Kidney epithelial cell (primary cell): ENCODE measurements around the gene SRSF10. TPM values are rescaled to one million over a fixed set of nuclear protein-coding genes. Genes with fewer than 3 reads are reported as not detected.
"Not testable (repeated sequence)": the region's sequence is repeated elsewhere in the genome, so short reads cannot be mapped to it uniquely, and the experiment has no call there.

ENCODE experiments used
- DNase-seq: peaks from one replicate; pipeline ENCODE4 v3.0.0-alpha.2; 2010; ENCODE audit warnings: low read depth
- H3K27me3 ChIP-seq: 2 replicates; pipeline ENCODE4 v1.6.0; 2011; ENCODE audit warnings: low read length; ENCODE audit not compliant: control insufficient read depth, insufficient read depth
- H3K36me3 ChIP-seq: 2 replicates; pipeline ENCODE4 v1.5.1; 2011; ENCODE audit warnings: low read length; ENCODE audit not compliant: control insufficient read depth, insufficient read depth
- H3K4me3 ChIP-seq: 2 replicates; pipeline ENCODE4 v1.5.1; 2011; ENCODE audit warnings: low read depth, mild to moderate bottlenecking, control low read depth, low read length
- CTCF ChIP-seq: IDR thresholded peaks from 2 replicates; pipeline ENCODE4 v1.5.1; 2011; ENCODE audit warnings: mild to moderate bottlenecking, moderate library complexity, low read length, control low read depth, inconsistent platforms; ENCODE audit not compliant: insufficient read depth, poor library complexity, severe bottlenecking
- total RNA-seq: library from RNA; depleted of rRNA; stranded (reverse); fragments of >200 nt; gene quantifications from 2 replicates; pipeline ENCODE4 v1.2.3, GENCODE V29; 2015

The SRSF10 gene
- total RNA-seq, 1 donor from 2014 or later, result 74.3 TPM

DNA sequence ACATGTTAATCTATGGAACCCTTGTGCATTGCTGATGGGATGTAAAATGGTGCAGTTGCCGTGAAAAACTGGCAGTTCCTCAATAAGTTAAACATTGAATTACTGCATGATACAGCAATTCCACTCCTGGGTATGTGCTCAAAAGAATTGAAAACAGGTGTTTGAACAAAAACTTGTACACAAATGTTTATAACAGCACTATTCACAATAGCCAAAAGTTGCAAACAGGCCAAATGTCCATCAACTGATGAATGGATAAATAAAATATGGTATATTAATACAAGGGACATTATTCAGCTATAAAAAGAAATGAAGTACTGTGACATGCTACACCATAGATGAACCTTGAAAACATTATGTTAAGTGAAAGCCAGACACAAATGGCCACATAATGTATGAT, 17.7 kb upstream of the SRSF10 start:
- H3K4me3 ChIP-seq, result no peak overlapping the region
- no peaks in the 10 kb centered on the region for H3K27me3 ChIP-seq
- no peaks in the 10 kb centered on the region for H3K36me3 ChIP-seq
- no peak for DNase-seq
- no peak for TF ChIP-seq CTCF

DNA sequence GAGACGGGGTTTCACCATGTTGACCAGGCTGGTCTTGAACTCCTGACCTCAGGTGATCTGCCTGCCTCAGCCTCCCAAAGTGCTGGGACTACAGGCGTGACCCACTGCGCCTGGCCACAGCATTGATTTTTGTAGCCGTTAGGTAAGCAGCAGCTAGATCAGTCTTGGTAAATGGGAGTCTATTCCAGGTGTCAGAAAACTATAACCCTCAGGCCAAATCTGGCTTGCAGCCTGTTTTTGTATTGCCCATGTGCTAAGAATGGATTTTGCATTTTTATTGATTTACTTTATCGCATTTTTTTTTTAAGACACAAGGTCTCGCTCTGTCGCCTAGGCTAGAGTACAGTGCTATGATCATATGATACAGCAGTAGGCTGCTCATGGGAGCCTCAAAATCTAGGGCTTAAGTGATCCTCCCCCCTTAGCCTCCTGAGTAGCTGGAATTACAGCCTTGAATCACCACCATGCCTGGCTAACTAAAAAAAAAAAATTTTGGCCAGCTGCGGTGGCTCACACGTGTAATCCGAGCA, 16.6 kb upstream of the SRSF10 start:
- DNase-seq, result no peak
- Histone ChIP-seq H3K27me3 (no peaks in the 10 kb centered on the region), H3K36me3 (no peaks in the 10 kb centered on the region), H3K4me3 (no peak overlapping the region)
- no peak for TF ChIP-seq CTCF

- no peak overlapping the region for H3K4me3 ChIP-seq
- no peak for TF ChIP-seq CTCF
Measured at GRCh38 chr1:23995431-23995837, 15.3 kb upstream of the SRSF10 start.

DNA sequence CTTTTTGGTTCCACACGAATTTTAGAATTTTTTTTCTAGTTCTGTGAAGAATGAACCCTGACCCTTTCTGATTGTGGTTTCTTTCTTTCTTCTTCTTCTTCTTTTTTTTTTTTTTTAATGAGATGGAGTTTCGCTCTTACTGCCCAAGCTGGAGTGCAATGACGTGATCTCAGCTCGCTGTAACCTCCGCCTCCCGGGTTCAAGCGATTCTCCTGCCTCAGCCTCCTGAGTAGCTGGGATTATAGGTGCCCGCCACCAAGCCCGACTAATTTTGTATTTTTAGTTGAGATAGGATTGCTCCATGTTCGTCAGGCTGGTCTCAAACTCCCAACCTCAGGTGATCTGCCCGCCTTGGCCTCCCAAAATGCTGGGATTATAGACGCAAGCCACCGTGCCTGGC, 11.9 kb upstream of the SRSF10 start:
- not testable (repeated sequence) for H3K4me3 ChIP-seq, DNase-seq, H3K27me3 ChIP-seq, H3K36me3 ChIP-seq

More at GRCh38 chr1:23995431-23995837, 15.3 kb upstream of the SRSF10 start:
- DNase-seq, result no peak
- no peaks in the 10 kb centered on the region for H3K27me3 ChIP-seq
- no peaks in the 10 kb centered on the region for H3K36me3 ChIP-seq

DNA sequence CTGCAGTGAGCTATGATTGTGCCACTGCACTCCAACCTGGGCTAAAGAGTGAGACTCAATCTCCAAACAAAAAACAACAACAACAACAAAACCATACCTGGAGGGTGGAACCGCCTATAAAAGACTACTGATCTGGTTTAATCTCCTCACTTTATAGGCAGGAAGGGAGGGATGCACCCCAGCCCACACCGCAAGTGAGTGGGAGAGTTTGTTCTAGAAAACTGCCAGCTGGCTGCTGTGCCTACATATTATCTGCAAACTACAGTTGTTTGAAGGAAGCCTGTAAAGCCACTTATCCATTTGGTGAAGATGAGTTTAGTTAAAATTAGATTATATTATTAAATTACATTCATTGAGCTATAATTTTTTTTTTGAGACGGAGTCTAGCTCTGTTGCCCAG, 9.1 kb upstream of the SRSF10 start:
- DNase-seq, result no peak
- no peak for TF ChIP-seq CTCF

GRCh38 chr1:23987038-23987437, 6.9 kb upstream of the SRSF10 start:
- not testable (repeated sequence) for DNase-seq, H3K4me3 ChIP-seq, H3K27me3 ChIP-seq, H3K36me3 ChIP-seq

More for the DNA sequence above, 9.1 kb upstream of the SRSF10 start:
- H3K4me3 ChIP-seq, result no peak overlapping the region
- H3K27me3 ChIP-seq, result no peaks in the 10 kb centered on the region
- H3K36me3 ChIP-seq, result no peaks in the 10 kb centered on the region

DNA sequence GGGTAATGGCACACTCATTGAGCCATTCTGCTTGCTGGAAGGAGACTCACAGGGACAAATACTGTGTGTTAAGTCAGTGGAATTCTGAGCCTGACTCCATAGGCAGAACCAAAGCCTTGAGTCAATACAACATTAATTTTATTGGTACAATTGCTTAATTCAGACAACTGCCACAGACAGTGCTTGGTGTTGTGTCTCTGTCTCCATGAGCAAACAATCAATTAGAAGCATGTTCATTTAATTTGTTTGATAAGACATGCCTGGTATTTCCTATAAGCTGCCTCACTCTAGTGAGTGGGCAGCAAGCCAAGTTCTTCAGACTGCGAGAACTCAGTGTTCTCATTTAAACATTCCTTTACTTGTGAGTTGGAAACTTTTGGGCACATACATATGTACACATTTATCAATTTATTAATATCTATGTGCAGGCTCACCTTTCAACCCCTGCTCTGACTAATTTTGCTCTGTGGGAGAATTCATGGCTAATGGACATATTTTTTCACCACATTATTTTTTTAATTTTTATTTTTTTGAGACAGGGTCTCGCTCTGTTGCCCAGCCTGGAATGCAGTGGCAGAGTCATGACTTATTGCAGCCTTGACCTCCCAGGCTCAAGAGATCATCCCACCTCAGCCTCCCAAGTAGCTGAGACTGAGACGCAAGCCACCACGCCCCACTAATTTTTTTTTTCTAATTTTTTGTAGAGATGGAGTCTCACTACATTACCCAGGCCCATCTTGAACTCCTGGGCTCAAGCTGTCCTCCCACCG, 4.5 kb upstream of the SRSF10 start:
- H3K36me3 ChIP-seq, result no peaks in the 10 kb centered on the region
- no peak for TF ChIP-seq CTCF
- H3K27me3 ChIP-seq, result no peaks in the 10 kb centered on the region
- H3K4me3 ChIP-seq, result no peak overlapping the region
- no peak for DNase-seq
